HL-60 (cell line): ENCODE measurements around the gene ANK3.

ENCODE experiments used
- DNase-seq, 2 experiments: peaks; one replicate each; pipeline ENCODE4 v3.0.0-alpha.2; 2010 to 2020; ENCODE audit warnings: low read depth in 1 of 2, low spot score in 1 of 2
- H3K27ac ChIP-seq: fragments of 250-450 bp; sonication (Bioruptor Pico); replicated peaks from 2 replicates; pipeline ENCODE4 v1.5.1; 2020; ENCODE audit warnings: mild to moderate bottlenecking, moderate library complexity
- H3K27me3 ChIP-seq: fragments of 250-450 bp; sonication (Bioruptor Pico); 2 replicates; pipeline ENCODE4 v1.5.1; 2021; ENCODE audit warnings: mild to moderate bottlenecking, moderate library complexity; ENCODE audit not compliant: insufficient read depth, poor library complexity, severe bottlenecking
- H3K4me3 ChIP-seq: replicated peaks from 2 replicates; pipeline ENCODE4 v1.5.1; 2011; ENCODE audit warnings: mild to moderate bottlenecking, control low read depth, low read length; ENCODE audit not compliant: insufficient read depth
- GABPA ChIP-seq: IDR thresholded peaks from 2 replicates; pipeline ENCODE4 v1.6.1; 2012; ENCODE audit warnings: low read depth
- POLR2AphosphoS5 ChIP-seq: IDR thresholded peaks from 2 replicates; pipeline ENCODE4 v1.6.1; 2012; ENCODE audit warnings: low read depth
- REST ChIP-seq: IDR thresholded peaks from 2 replicates; pipeline ENCODE4 v1.6.1; 2012; ENCODE audit warnings: low read depth; ENCODE audit not compliant: insufficient replicate concordance
- SPI1 ChIP-seq: IDR thresholded peaks from 2 replicates; pipeline ENCODE4 v1.6.1; 2012; ENCODE audit warnings: low read depth, mild to moderate bottlenecking, borderline replicate concordance
- TF ChIP-seq, protein P1 (sequence below): IDR thresholded peaks from one replicate; pipeline ENCODE4 v1.5.1; 2011; ENCODE audit warnings: low read length, control low read depth, inconsistent platforms; ENCODE audit not compliant: insufficient read depth

ANK3 gene

GRCh38 chr10:60252688-60253087 is 137.0 kb downstream of the ANK3 start:
- Histone ChIP-seq H3K4me3 (no peak overlapping the region), H3K27me3 (no peaks in the 10 kb centered on the region), H3K27ac (no peak overlapping the region)
- TF ChIP-seq REST (no peak), POLR2AphosphoS5 (no peak), GABPA (no peak), SPI1 (no peak)
- TF ChIP-seq, protein P1, sequence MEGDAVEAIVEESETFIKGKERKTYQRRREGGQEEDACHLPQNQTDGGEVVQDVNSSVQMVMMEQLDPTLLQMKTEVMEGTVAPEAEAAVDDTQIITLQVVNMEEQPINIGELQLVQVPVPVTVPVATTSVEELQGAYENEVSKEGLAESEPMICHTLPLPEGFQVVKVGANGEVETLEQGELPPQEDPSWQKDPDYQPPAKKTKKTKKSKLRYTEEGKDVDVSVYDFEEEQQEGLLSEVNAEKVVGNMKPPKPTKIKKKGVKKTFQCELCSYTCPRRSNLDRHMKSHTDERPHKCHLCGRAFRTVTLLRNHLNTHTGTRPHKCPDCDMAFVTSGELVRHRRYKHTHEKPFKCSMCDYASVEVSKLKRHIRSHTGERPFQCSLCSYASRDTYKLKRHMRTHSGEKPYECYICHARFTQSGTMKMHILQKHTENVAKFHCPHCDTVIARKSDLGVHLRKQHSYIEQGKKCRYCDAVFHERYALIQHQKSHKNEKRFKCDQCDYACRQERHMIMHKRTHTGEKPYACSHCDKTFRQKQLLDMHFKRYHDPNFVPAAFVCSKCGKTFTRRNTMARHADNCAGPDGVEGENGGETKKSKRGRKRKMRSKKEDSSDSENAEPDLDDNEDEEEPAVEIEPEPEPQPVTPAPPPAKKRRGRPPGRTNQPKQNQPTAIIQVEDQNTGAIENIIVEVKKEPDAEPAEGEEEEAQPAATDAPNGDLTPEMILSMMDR, result no peak
- no peak for DNase-seq

GRCh38 chr10:60246382-60246781 is 143.3 kb downstream of the ANK3 start:
- Histone ChIP-seq H3K27me3 (no peaks in the 10 kb centered on the region), H3K4me3 (no peak overlapping the region), H3K27ac (no peak overlapping the region)
- DNase-seq, result no peak
- TF ChIP-seq REST (no peak), GABPA (no peak), SPI1 (no peak), POLR2AphosphoS5 (no peak)
- TF ChIP-seq, protein P1, result no peak

GRCh38 chr10:60239228-60239627 is 150.4 kb downstream of the ANK3 start:
- no peak for TF ChIP-seq REST
- TF ChIP-seq SPI1, result no peak
- no peak for TF ChIP-seq POLR2AphosphoS5
- TF ChIP-seq, protein P1, result no peak
- TF ChIP-seq GABPA, result no peak
- DNase-seq, result no peak
- no peak overlapping the region for H3K4me3 ChIP-seq
- no peak overlapping the region for H3K27ac ChIP-seq
- no peaks in the 10 kb centered on the region for H3K27me3 ChIP-seq
